ENCODE results near the gene RYR3. TPM values are rescaled to one million over a fixed set of nuclear protein-coding genes. Genes with fewer than 3 reads are reported as not detected.

Gene RYR3
- total RNA-seq, 6 experiments from 2014 or later: not detected

- H3K27me3 Mint-ChIP-seq (ENCODE audit: insufficient read depth): peaks cover 10% of the 10 kb centered on the region
These were observed 47.1 kb downstream of the RYR3 start for GRCh38 chr15:33357845-33358244.

GRCh38 chr15:33358306-33358705, 47.5 kb downstream of the RYR3 start:
- DNase-seq: no peak
- Mint-ChIP-seq H3K36me3 (ENCODE audit: low read depth) (no peaks in the 10 kb centered on the region), H3K27ac (no peak overlapping the region), H3K9me3 (no peaks in the 10 kb centered on the region), H3K4me3 (no peak overlapping the region), H3K4me1 (ENCODE audit: low read depth) (no peaks in the 10 kb centered on the region), H3K27me3 (ENCODE audit: insufficient read depth) (peaks cover 10% of the 10 kb centered on the region)
- TF ChIP-seq CTCF (IDR thresholded peaks at IDR 0.05): no peak

More at GRCh38 chr15:33357845-33358244, 47.1 kb downstream of the RYR3 start:
- Mint-ChIP-seq H3K9me3 (no peaks in the 10 kb centered on the region), H3K36me3 (ENCODE audit: low read depth) (no peaks in the 10 kb centered on the region), H3K4me1 (ENCODE audit: low read depth) (no peaks in the 10 kb centered on the region), H3K4me3 (no peak overlapping the region), H3K27ac (no peak overlapping the region)
- TF ChIP-seq CTCF (IDR thresholded peaks at IDR 0.05): no peak
- no peak for DNase-seq

GRCh38 chr15:33360886-33361285, 50.1 kb downstream of the RYR3 start:
- no peak overlapping the region for H3K4me3 Mint-ChIP-seq
- no peak for DNase-seq
- no peaks in the 10 kb centered on the region for H3K9me3 Mint-ChIP-seq
- H3K27ac Mint-ChIP-seq: no peak overlapping the region
- no peaks in the 10 kb centered on the region for H3K36me3 Mint-ChIP-seq (ENCODE audit: low read depth)
- no peaks in the 10 kb centered on the region for H3K4me1 Mint-ChIP-seq (ENCODE audit: low read depth)
- no peak for TF ChIP-seq CTCF (IDR thresholded peaks at IDR 0.05)
- H3K27me3 Mint-ChIP-seq (ENCODE audit: insufficient read depth): peaks cover 4% of the 10 kb centered on the region

- peaks cover 14% of the 10 kb centered on the region for H3K27me3 Mint-ChIP-seq (ENCODE audit: insufficient read depth)
- H3K4me3 Mint-ChIP-seq: no peak overlapping the region
- no peak for DNase-seq
- no peaks in the 10 kb centered on the region for H3K36me3 Mint-ChIP-seq (ENCODE audit: low read depth)
- no peak overlapping the region for H3K27ac Mint-ChIP-seq
- H3K4me1 Mint-ChIP-seq (ENCODE audit: low read depth): no peaks in the 10 kb centered on the region
- no peak for TF ChIP-seq CTCF (IDR thresholded peaks at IDR 0.05)
- no peaks in the 10 kb centered on the region for H3K9me3 Mint-ChIP-seq
These were observed 59.3 kb downstream of the RYR3 start for GRCh38 chr15:33369941-33370622.

- Mint-ChIP-seq H3K4me3 (no peak overlapping the region), H3K27ac (no peak overlapping the region), H3K9me3 (no peaks in the 10 kb centered on the region), H3K36me3 (ENCODE audit: low read depth) (no peaks in the 10 kb centered on the region), H3K4me1 (ENCODE audit: low read depth) (no peaks in the 10 kb centered on the region), H3K27me3 (ENCODE audit: insufficient read depth) (peaks cover 19% of the 10 kb centered on the region)
- no peak for DNase-seq
- TF ChIP-seq CTCF (IDR thresholded peaks at IDR 0.05): no peak
These were observed 59.9 kb downstream of the RYR3 start for GRCh38 chr15:33370623-33371020.
